Esophagus squamous epithelium (tissue), 5 donors: ENCODE data around the gene LRP2BP. TPM values are rescaled to one million over a fixed set of nuclear protein-coding genes. Genes with fewer than 3 reads are reported as not detected.
"Not testable (repeated sequence)": the region's sequence is repeated elsewhere in the genome, so short reads cannot be mapped to it uniquely, and the experiment has no call there.

Experiments
- DNase-seq: peaks from one replicate; lab custom pipeline; 2025; lab: John Stamatoyannopoulos, UW
- H3K27ac ChIP-seq, 4 donors: fragments of 200-600 bp; sonication (generic); one replicate each; pipeline ENCODE4 v1.5.1; 2016 to 2019; ENCODE audit warnings: mild to moderate bottlenecking in 1 of 4
- H3K27me3 ChIP-seq, 4 donors: fragments of 200-600 bp; sonication (generic); 1 replicate in 3 of 4; 2 replicates in 1 of 4; pipeline versions ENCODE4 v1.5.1 to v1.6.0; 2017 to 2021; ENCODE audit warnings: antibody characterized with exemption in 1 of 4
- H3K36me3 ChIP-seq, 3 donors: fragments of 200-600 bp; sonication (generic); one replicate each; pipeline ENCODE4 v1.5.1; 2016 to 2019
- H3K4me1 ChIP-seq, 3 donors: fragments of 200-600 bp; sonication (generic); one replicate each; pipeline ENCODE4 v1.5.1; 2017 to 2019
- H3K4me3 ChIP-seq, 4 donors: fragments of 200-600 bp; sonication (generic); 1 replicate in 3 of 4; 2 replicates in 1 of 4; pipeline ENCODE4 v1.5.1; 2016 to 2019; ENCODE audit warnings: mild to moderate bottlenecking in 2 of 4, moderate library complexity in 1 of 4
- H3K9me3 ChIP-seq, 3 donors: fragments of 200-600 bp; sonication (generic); one replicate each; pipeline ENCODE4 v1.5.1; 2016 to 2019
- CTCF ChIP-seq, 6 experiments: fragments of 450-650 bp in 4 of 6; fragments of 200-600 bp in 2 of 6; sonication (generic) in 2 of 6; IDR thresholded peaks; one replicate each; pipeline ENCODE4 v1.5.1; 2016 to 2019; ENCODE audit warnings: antibody characterized with exemption in 6 of 6, mild to moderate bottlenecking in 4 of 6, moderate library complexity in 4 of 6
- POLR2A ChIP-seq, 4 donors: fragments of 450-650 bp; IDR thresholded peaks; one replicate each; pipeline ENCODE4 v1.6.1; 2017; ENCODE audit warnings: antibody characterized with exemption in 4 of 4, mild to moderate bottlenecking in 4 of 4, moderate library complexity in 3 of 4
- WGBS, 2 donors: methylation state at CpG; one replicate each; pipeline ENCODE4 v1.1.5; 2018; 5-methylcytosine and 5-hydroxymethylcytosine counted together
- intact Hi-C: fragments of 100-400 bp; cut with DNase I; formaldehyde crosslinking; loops from one replicate; pipeline ENCODE4 v1.15.0; 2022
- total RNA-seq, 4 donors: library from RNA; depleted of rRNA; stranded (reverse); fragments of >200 nt; gene quantifications; one replicate each; pipeline ENCODE4 v1.1.0, GENCODE V29; 2016
- donor health status: DM: yes; HTN: yes; CAD: no.

Gene LRP2BP
- total RNA-seq, 4 donors from 2014 or later = 0.08 to 0.57 (median 0.22) TPM; not detected in 1

DNA sequence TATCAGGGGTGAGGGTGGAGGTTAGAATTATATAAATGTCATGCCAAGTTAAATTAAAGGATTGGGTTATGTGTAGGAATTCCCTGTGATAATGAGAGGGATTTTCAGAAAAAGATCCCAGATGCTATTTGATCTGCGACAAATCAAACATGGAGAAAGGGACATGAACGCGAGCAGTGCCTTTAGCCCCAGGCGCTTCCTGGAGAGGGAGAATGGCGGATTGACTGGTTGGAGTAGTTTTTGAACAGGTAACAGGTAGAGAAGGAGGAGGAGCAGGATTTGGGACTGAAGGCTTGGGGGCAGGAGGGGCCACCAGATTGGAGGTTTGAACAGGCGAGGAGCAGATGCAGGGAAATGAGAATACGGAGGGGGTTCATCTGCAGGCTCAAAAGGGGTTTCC, 67.1 kb downstream of the LRP2BP start:
- Histone ChIP-seq H3K27ac (no peak overlapping the region), H3K27me3 (no peaks in the 10 kb centered on the region), H3K36me3 (peaks cover 0 to 13% (median 0%) of the 10 kb centered on the region in 3 donors), H3K4me3 (no peak overlapping the region), H3K4me1 (peaks cover 0 to 10% (median 0%) of the 10 kb centered on the region in 3 donors), H3K9me3 (no peaks in the 10 kb centered on the region)
- DNase-seq = no peak
- intact Hi-C loops = no loop called here
- TF ChIP-seq POLR2A (IDR thresholded peaks at IDR 0.05) (no peak), CTCF (IDR thresholded peaks at IDR 0.05) (no peak)
- 85 to 96% methylated on average over 7 of the region's 7 CpGs for WGBS, 2 donors

DNA sequence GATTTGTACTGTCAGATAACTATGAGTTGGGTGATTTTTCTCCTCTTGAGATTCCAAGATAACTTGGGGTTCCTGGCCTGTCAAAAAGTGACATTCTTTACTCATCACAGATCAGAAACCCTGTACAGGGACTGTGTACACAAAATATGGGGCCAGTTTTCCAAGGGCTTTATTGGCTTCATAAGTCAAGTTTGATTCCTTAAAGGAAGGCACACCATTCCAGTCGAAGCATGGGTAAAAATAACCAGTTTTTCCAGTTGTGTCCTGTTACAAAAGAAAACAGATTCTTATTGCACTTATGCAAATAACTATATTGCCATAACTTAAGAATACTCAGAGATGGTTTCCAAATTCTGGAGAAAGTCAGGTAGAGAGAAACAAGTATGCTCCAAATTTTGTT, 70.0 kb downstream of the LRP2BP start:
- peaks cover 0 to 29% (median 0%) of the 10 kb centered on the region in 3 donors for H3K36me3 ChIP-seq
- DNase-seq, intact Hi-C loops, H3K27me3 ChIP-seq, H3K27ac ChIP-seq, H3K9me3 ChIP-seq, H3K4me3 ChIP-seq, H3K4me1 ChIP-seq: not testable (repeated sequence)
- WGBS, 2 donors = 25 to 43% methylated on average over 1 of the region's 1 CpG

GRCh38 chr4:185324361-185324760, 71.4 kb downstream of the LRP2BP start:
- H3K36me3 ChIP-seq = peaks cover 0 to 31% (median 0%) of the 10 kb centered on the region in 3 donors
- H3K9me3 ChIP-seq, H3K4me3 ChIP-seq, H3K27me3 ChIP-seq, intact Hi-C loops, H3K4me1 ChIP-seq, DNase-seq, H3K27ac ChIP-seq: not testable (repeated sequence)
- WGBS, 2 donors = 87 to 89% methylated on average over 6 of the region's 6 CpGs

DNA sequence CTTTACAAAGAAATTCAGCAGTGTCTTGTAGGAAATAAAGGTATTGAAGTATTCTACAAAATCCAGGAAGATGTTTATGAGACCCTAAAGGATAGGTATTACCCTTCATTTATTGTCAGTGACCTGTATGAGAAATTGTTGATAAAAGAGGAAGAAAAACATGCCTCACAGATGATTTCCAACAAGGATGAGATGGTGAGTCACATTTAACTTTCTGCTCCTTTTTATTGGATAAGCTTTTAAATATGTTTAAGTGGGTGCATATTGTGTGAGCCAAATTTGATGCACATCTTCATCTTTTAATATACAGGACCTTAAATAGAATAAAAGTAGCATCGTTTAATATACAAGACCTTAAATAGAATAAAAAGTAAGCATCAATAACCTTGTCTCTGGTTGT, 72.1 kb downstream of the LRP2BP start:
- no peaks in the 10 kb centered on the region for H3K9me3 ChIP-seq

DNA sequence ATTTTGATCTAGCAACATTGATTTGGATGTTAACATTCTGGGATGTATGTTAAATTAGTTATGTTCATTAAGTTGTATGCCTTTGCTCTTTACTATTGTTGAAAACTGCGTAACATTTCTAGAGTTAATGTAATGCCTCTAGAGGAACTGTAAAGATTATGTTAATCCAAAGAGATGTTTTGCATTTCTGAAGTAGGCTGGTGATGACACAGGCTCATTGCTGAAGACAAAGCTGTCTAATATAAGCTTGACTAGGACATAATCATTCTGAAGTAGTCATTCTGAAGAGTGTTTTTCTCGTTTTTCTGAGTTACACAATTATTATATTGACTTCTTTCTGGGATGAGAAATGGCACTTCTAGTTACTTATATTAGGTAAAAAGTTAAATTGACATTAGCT, 72.9 kb downstream of the LRP2BP start:
- peaks cover 0 to 14% (median 0%) of the 10 kb centered on the region in 3 donors for H3K4me1 ChIP-seq
- peaks cover 0 to 27% (median 0%) of the 10 kb centered on the region in 3 donors for H3K36me3 ChIP-seq
- TF ChIP-seq POLR2A (IDR thresholded peaks at IDR 0.05) = no peak
- TF ChIP-seq CTCF (IDR thresholded peaks at IDR 0.05) = no peak
- H3K27ac ChIP-seq = no peak overlapping the region
- H3K9me3 ChIP-seq = no peaks in the 10 kb centered on the region
- WGBS, 2 donors = 72 to 80% methylated on average over 2 of the region's 2 CpGs
- intact Hi-C loops = no loop called here
- H3K4me3 ChIP-seq = no peak overlapping the region
- no peak for DNase-seq
- H3K27me3 ChIP-seq = no peaks in the 10 kb centered on the region

More for the DNA sequence above, 72.1 kb downstream of the LRP2BP start:
- H3K27me3 ChIP-seq = no peaks in the 10 kb centered on the region
- TF ChIP-seq CTCF (IDR thresholded peaks at IDR 0.05) = no peak
- no peak for TF ChIP-seq POLR2A (IDR thresholded peaks at IDR 0.05)
- H3K36me3 ChIP-seq = peaks cover 0 to 27% (median 0%) of the 10 kb centered on the region in 3 donors
- no peak for DNase-seq
- intact Hi-C loops = no loop called here
- H3K27ac ChIP-seq = no peak overlapping the region
- no peak overlapping the region for H3K4me3 ChIP-seq
- WGBS, 2 donors = 92 to 95% methylated on average over 1 of the region's 1 CpG
- peaks cover 0 to 10% (median 0%) of the 10 kb centered on the region in 3 donors for H3K4me1 ChIP-seq

DNA sequence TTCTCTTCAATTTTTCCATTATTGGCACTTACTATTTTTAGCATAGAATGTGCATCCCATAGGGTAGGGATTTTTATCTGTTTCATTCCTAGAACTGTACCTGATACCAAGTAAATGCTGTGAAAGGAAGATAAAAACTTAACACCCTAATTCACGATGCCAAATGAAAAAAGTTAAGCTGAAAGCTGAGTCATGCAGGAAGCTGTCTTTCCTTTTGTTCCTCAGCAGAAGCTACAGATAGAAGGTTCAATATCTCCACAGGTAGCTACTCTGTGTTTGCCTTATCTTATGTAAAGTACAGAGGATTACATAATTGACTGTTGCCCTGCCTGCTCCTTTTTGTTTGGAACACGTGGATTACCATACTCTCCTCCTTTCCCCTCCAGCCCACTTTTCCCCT, 77.0 kb downstream of the LRP2BP start:
- Histone ChIP-seq H3K27ac (no peak overlapping the region), H3K4me3 (no peak overlapping the region), H3K36me3 (peaks cover 0 to 49% (median 0%) of the 10 kb centered on the region in 3 donors), H3K27me3 (no peaks in the 10 kb centered on the region), H3K9me3 (no peaks in the 10 kb centered on the region), H3K4me1 (peaks cover 0 to 4% (median 0%) of the 10 kb centered on the region in 3 donors)
- WGBS, 2 donors = 6 to 32% methylated on average over 2 of the region's 2 CpGs
- DNase-seq = no peak
- TF ChIP-seq POLR2A (IDR thresholded peaks at IDR 0.05) = no peak
- no peak for TF ChIP-seq CTCF (IDR thresholded peaks at IDR 0.05)
- intact Hi-C loops = no loop called here
